Smooth muscle cell of the pulmonary artery (primary cell): ENCODE results near the gene EXOSC6. TPM values are rescaled to one million over a fixed set of nuclear protein-coding genes. Genes with fewer than 3 reads are reported as not detected.

Experiments used
- total RNA-seq: library from RNA; depleted of rRNA; stranded (reverse); fragments of >200 nt; gene quantifications from 2 replicates; pipeline ENCODE4 v1.2.3, GENCODE V29; 2014

EXOSC6 gene
- total RNA-seq: 47.8 and 56.8 TPM in 2 replicates

DNA sequence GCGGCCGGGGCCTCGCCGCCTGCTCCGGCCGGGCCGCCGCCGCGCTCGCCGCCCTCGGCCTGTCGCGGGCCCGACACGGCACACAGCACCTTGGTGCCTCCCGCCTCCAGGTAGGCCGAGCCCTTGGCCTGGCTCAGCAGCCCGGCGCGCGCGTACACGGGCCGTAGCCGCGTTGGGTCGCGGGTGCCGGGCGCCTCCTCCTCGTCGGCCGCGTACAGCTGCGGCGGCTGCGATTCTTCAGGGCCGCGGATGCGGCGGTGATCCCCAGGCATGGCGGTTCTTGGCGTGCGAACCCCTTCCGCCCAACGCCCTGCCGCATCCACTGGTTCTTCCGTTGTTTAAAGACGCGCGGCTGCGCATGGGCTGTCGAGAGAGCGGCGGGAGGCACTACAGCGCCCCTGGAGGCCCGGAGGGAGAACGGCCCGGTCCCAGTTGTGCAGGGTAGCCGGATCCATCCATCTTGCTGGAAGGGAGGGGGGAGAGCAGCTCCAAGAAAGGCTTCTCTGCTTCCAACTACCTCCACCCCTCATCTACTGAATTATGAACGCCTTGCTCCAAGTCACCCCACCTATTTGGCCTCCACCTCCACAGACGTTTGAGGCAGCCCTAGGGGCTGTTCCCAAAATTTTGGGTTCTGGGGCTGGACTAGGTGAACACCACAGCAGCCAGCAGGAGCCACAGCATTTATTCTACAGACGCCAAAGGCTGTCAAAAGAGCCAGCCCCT is at the start of gene EXOSC6:
Gene EXOSC6, minus strand, starts transcription at position 312 of the 726 bp plus-strand sequence. Its CDS starts 40 bp downstream, at position 272.

DNA sequence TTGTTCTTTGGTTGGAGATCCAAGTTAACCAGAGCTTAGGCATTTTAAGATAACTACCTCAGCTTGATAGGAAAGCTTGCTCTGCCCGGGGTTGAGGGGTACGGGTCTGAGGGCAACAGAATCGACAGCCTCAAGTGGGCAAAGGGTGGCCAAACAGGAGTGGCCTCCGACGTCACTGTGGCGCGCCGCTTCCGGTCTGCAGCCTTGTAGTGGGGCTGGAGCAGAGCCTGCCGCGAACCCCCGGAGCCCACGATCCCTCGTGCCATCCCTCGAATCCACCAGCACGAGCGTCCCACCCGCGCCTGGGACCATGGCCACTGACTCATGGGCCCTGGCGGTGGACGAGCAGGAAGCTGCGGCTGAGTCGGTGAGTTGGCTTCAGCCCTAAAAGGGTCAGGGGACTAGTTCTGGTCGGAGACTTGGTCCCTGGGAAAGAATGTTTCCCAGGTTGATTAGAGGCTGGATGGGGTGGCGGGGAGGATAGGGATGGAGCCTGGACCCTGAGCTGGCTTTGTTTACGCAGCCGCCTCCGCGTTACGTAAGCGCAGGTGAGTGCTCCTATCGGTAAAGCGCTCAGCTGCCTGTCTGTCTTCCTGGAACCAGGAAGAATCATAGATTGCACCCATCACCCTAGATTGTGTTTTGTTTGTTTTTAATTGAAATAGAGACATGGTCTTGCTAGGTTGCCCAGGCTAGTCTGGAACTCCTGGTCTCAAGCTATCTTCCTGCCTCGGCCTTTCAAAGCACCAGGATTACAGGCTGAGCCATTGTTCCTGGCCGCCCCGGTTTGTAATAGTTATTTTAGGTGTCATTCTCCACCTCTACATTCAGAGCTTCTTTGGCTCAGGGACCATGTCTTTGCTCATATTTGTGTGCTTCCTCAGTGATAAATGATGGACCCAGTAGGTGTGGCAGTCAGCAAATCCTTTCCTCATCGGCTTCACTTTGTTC is 47.5 kb upstream of the EXOSC6 start, which contains the start of gene DDX19B:
Gene DDX19B, plus strand, starts transcription at position 199 of the 951 bp plus-strand sequence. Its CDS starts 112 bp downstream, at position 311.

DNA sequence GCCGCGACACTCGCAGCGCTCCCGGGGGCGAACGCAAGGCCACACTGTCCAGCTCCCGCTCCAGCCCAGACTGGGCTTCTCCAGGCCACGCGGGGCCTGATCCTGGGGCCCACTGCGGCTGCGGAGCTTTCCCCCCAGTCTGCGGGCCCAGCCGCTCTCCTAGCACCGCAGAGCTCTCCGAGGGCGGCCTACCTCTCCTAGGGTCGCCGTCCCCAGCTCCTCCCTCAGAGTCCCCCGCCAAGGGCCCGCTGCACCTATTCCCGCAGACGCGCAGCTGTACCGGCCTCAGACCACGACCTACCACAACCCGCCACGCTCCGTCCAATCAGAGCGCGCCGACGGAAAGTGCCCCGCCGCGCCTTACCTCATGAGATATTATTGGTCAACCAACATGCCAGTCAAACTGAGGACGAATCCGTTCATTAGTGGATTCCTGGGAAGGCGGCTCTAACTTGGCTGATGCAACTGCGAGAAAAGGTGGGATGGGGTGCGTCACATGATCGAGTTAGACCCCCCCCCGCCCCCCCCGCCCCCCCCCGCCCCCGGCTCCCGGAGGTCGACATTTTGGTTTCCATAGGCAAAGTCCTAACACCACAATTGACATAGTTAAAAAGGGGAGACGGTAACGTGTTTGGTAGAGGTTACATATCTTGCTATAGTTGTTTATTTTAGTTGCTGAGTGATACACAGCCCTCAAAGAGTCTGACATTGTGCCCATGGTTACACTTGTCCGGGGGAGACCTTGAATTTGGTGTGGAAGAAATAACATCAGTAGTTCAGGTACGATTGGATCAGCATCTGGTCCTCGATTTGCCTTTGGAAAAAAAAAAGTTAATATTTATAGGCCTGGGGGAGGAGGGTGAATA is 37.7 kb upstream of the EXOSC6 start, which contains the start of gene AARS1:
Gene AARS1, minus strand, starts transcription at position 278 of the 866 bp plus-strand sequence. CDS start 6,743 bp downstream, outside the sequence.

Other genes starting within 250 kb of the EXOSC6 start
- gene PDPR, start 137.6 kb downstream of the EXOSC6 start, total RNA-seq: 28.6 and 31.0 TPM in 2 replicates
- 0.13 and 0.43 TPM in 2 replicates for gene CLEC18C, start 78.2 kb downstream of the EXOSC6 start, total RNA-seq
- gene AARS1, start 37.6 kb upstream of the EXOSC6 start, total RNA-seq: 215 and 281 TPM in 2 replicates
- 21.0 and 22.5 TPM in 2 replicates for gene DDX19B, start 47.2 kb upstream of the EXOSC6 start, total RNA-seq
- 45.2 and 49.8 TPM in 2 replicates for gene DDX19A, start 95.0 kb upstream of the EXOSC6 start, total RNA-seq
- 33.1 and 38.9 TPM in 2 replicates for gene ST3GAL2, start 187.2 kb upstream of the EXOSC6 start, total RNA-seq
- 8.7 and 12.3 TPM in 2 replicates for gene FCSK, start 202.7 kb upstream of the EXOSC6 start, total RNA-seq